NOMO-1 treated with dmso at 0.1 percent for 144 hours (cell line): ENCODE results near the gene PHF2.

Source experiments
- DNase-seq: peaks from one replicate; lab custom pipeline; 2025; ENCODE audit not compliant: unreplicated experiment; lab: John Stamatoyannopoulos, UW

Gene PHF2

GRCh38 chr9:93676310-93677047 is 100.1 kb downstream of the PHF2 start:
- no peak for DNase-seq

- no peak for DNase-seq
Measured at GRCh38 chr9:93677048-93677571, 100.7 kb downstream of the PHF2 start.

GRCh38 chr9:93677641-93678136 is 101.3 kb downstream of the PHF2 start:
- no peak for DNase-seq

GRCh38 chr9:93678199-93679019 is 102.0 kb downstream of the PHF2 start:
- DNase-seq, result no peak

- DNase-seq, result no peak
Measured at GRCh38 chr9:93679536-93680442, 103.4 kb downstream of the PHF2 start.

GRCh38 chr9:93680443-93681268 is 104.3 kb downstream of the PHF2 start:
- no peak for DNase-seq

GRCh38 chr9:93681269-93682154 is 105.1 kb downstream of the PHF2 start:
- DNase-seq, result no peak

GRCh38 chr9:93682155-93682968 is 106.0 kb downstream of the PHF2 start:
- DNase-seq, result peak; percentile 17

- DNase-seq, result no peak
Measured at GRCh38 chr9:93683331-93684134, 107.1 kb downstream of the PHF2 start.

GRCh38 chr9:93684161-93684765 is 107.9 kb downstream of the PHF2 start:
- no peak for DNase-seq

- peak; percentile 22 for DNase-seq
Measured at GRCh38 chr9:93684806-93685543, 108.6 kb downstream of the PHF2 start.

- no peak for DNase-seq
Measured at GRCh38 chr9:93686127-93686879, 109.9 kb downstream of the PHF2 start.

- no peak for DNase-seq
Measured at GRCh38 chr9:93686880-93687236, 110.5 kb downstream of the PHF2 start.

GRCh38 chr9:93690618-93691017 is 114.2 kb downstream of the PHF2 start:
- DNase-seq, result no peak

GRCh38 chr9:93693129-93693528 is 116.7 kb downstream of the PHF2 start:
- no peak for DNase-seq
